HG02610 (cell line): Measurements from ENCODE around the gene RAPGEF6.
"Not testable (repeated sequence)": the region's sequence is repeated elsewhere in the genome, so short reads cannot be mapped to it uniquely, and the experiment has no call there.

Experiments
- ATAC-seq: cut with Tn5 transposase; IDR thresholded peaks from one replicate; pipeline ENCODE4 v1.9.1; 2021; ENCODE audit warnings: mild to moderate bottlenecking, moderate library complexity; ENCODE audit not compliant: unreplicated experiment

RAPGEF6 gene

DNA sequence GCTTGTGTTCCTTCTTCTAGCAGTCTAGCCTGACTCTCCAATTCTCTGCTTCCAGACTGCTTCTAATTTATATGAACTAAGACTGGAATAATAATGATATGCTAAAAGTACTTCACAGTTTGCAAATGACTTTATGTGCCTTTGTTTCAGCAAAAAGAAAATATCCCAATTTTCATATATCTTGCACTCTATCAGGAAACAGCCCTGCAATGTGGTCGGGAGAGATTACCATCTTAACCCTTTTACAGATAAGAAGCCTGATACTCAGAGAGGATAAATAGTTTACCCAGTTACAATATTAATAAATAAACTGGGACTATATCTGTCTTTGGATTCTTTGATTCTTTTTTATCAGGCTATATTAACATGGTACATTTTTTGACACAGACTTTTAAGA, 245.2 kb downstream of the RAPGEF6 start:
- no peak for ATAC-seq

- peak; percentile 83 for ATAC-seq
Measured at GRCh38 chr5:131389096-131389868, 245.7 kb downstream of the RAPGEF6 start.

DNA sequence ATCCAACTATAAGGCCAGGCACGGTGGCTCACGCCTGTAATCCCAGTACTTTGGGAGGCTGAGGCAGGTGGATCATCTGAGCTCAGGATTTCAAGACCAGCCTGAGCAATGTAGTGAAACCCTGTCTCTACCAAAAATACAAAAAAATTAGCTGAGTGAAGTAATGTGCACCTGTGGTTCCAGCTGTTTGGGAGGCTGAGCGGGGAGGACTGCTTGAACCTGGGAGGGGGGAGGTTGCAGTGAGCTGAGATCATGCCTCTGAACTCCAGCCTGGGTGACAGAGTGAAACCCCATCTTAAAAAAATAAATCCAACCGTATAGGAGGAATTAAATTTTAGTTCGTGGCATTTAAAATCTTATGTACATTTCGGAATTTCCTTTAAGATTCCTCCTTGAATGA, 247.8 kb downstream of the RAPGEF6 start:
- no peak for ATAC-seq

DNA sequence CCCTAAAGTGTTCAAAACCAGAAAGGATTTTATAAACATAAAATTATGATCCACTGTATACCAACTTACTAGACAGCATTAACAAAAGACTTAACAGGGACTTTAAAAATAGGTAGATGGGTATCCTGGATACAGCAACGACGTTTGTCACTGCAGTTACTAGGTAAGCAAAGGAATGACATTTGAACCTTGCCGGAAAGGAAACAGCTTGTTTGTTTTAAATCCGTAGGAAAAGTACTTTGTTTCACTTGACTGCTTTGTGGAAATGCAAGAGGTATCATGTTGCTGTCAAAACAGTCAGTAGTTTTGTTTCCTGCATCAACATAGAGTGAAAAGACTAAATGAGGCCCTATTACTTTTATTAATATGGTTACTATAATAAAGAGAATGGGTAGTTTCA, 248.2 kb downstream of the RAPGEF6 start:
- no peak for ATAC-seq

DNA sequence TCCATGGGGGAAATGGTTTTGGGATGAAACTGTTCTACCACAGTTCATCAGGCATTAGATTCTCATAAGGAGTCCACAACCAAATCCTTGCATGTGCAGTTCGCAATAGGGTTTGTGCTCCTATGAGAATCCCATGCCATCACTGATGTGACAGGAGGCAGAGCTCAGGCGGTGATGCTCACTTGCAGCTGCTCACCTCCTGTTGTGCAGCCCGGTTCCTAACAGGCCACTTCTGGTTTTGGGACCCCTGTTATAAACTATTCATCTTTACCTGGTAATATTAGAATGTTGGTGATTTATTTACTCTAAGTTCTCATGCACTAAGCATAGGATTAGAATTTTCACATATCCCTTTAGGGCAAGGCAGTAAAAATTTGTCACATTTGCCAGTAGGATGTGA, 248.9 kb downstream of the RAPGEF6 start:
- ATAC-seq: no peak

- ATAC-seq: no peak
Measured at GRCh38 chr5:131384616-131385214, 250.3 kb downstream of the RAPGEF6 start.

GRCh38 chr5:131384173-131384572, 250.9 kb downstream of the RAPGEF6 start:
- no peak for ATAC-seq

- peak; percentile 63 for ATAC-seq
Measured at GRCh38 chr5:131382407-131383395, 252.3 kb downstream of the RAPGEF6 start.

DNA sequence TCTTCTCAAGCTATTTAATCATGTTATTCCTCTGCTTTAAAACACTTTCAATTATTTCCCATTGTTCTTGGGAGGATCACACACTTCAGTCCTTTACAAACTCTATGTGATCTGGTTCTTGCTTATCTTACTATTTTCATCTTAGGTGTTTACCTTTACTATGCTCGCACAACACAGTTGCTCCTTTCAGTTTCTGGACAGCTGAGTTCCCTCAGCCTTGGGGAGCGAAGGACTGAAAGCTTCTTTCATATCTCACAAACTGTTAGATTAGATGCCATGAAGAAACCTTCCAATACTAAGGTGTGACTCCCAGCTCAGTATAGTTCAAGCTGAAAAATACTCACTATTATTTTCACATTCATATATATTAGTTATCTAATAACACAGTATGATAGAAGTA, 253.3 kb downstream of the RAPGEF6 start:
- peak; percentile 52 for ATAC-seq

- no peak for ATAC-seq
Measured at GRCh38 chr5:131381021-131381420, 254.0 kb downstream of the RAPGEF6 start.

DNA sequence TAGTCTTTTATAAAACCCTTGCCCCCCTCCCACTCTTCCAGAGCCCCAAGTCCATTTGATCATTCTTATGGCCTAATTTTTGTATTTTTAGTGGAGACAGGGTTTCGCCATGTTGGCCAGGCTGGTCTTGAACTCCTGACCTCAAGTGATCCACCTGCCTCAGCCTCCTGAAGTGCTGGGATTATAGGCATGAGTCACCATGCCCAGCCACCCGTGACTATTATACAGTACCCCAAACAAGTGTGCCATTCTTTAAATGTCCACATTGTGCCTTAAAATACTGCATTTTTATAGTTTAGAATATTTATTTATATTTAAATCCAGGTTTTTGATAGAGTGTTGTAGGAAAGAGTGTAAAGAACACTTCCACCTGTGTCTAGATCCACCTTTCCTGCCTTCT, 254.8 kb downstream of the RAPGEF6 start:
- ATAC-seq: not testable (repeated sequence)

DNA sequence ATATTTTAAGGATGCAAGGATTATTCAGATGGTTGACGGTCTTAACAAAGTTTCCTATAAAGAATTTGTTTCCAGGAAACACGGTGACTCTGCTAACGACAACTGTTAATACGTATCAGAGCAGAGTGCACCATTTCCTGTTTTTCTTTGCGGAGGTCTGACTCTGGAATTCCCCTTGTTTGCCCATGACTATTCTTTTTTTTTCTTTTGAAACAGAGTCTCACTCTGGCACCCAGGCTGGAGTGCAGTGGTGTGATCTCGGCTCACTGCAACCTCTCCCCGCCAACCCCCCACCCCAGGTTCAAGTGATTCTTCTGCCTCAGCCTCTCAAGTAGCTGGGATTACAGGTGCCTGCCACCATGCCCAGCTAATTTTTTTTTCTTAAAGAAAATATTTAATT, 255.3 kb downstream of the RAPGEF6 start:
- peak; percentile 37 for ATAC-seq

- ATAC-seq: no peak
Measured at GRCh38 chr5:131378721-131379541, 256.1 kb downstream of the RAPGEF6 start.

DNA sequence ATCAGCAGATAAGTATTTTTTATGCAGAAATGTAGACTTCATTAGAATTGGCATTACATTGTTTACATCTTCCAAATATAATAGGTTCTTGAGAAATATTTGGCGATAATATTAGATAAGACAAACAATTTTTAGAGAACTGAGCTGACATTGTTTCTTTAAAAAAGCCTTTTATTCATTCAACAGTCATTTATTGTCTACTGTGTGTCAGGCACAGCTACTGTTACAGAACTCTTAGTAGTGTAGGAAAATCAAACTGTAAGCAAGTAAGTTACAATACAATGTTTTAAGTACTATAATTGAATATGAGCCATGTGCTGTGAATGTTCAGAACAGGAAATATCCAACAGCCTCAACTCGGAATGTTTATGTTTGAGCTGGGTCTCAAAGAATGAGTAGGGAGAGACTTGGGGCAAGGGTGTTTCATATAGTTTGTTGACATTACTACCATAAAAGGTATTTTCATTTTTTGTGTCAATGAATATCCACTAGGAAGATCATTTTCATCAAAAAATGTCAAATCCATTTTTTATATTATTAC, 257.2 kb downstream of the RAPGEF6 start:
- ATAC-seq: no peak

GRCh38 chr5:131377346-131377745, 257.7 kb downstream of the RAPGEF6 start:
- ATAC-seq: no peak

GRCh38 chr5:131375351-131375750, 259.7 kb downstream of the RAPGEF6 start:
- ATAC-seq: peak; percentile 29
